HEK293 (cell line): ENCODE measurements around the gene PRSS37.

Experiments used
- CTCF ChIA-PET: fragments of 350-600 bp; formaldehyde crosslinking; extraction: SDS; loops from one replicate; lab custom pipeline; 2021; ENCODE audit warnings: antibody characterized with exemption; lab: Yijun Ruan, JAX
- POLR2A ChIA-PET: fragments of 300-600 bp; formaldehyde crosslinking; extraction: SDS; loops from one replicate; lab custom pipeline; 2020; ENCODE audit warnings: antibody characterized with exemption, inconsistent platforms; lab: Yijun Ruan, JAX
- H3K27ac ChIP-seq: fragments of 200-500 bp; sonication (Bioruptor generic); 2 replicates; pipeline ENCODE4 v1.5.1; 2014; ENCODE audit warnings: low read depth, low read length, control low read depth, inconsistent platforms; ENCODE audit errors: extremely low read depth
- H3K36me3 ChIP-seq, 2 experiments: fragments of 200-500 bp in 1 of 2; sonication (Bioruptor generic) in 1 of 2; 1 replicate in 1 of 2; 2 replicates in 1 of 2; pipeline ENCODE4 v1.5.1; 2014 to 2017; ENCODE audit warnings: inconsistent platforms in 2 of 2, low read length in 2 of 2; ENCODE audit not compliant: control insufficient read depth in 2 of 2, insufficient read depth in 1 of 2
- H3K4me1 ChIP-seq: fragments of 200-500 bp; sonication (Bioruptor generic); 2 replicates; pipeline ENCODE4 v1.5.1; 2014; ENCODE audit warnings: mild to moderate bottlenecking, low read length, inconsistent platforms; ENCODE audit not compliant: control insufficient read depth, insufficient read depth
- H3K4me3 ChIP-seq: 2 replicates; pipeline ENCODE4 v1.5.1; 2011; ENCODE audit warnings: low read depth, mild to moderate bottlenecking, control low read depth, low read length, moderate library complexity
- H3K9me3 ChIP-seq: fragments of 200-500 bp; sonication (Bioruptor generic); 2 replicates; pipeline ENCODE4 v1.5.1; 2014; ENCODE audit warnings: low read depth, low read length, inconsistent platforms; ENCODE audit not compliant: control insufficient read depth, insufficient read depth
- ATF2 ChIP-seq: fragments of 450-650 bp; formaldehyde crosslinking; IDR thresholded peaks from 2 replicates; pipeline ENCODE4 v1.5.1; 2016; ENCODE audit warnings: missing biosample characterization, missing genetic modification characterization, low read depth
- GLI2 ChIP-seq: fragments of 450-650 bp; formaldehyde crosslinking; IDR thresholded peaks from 2 replicates; pipeline ENCODE4; 2017; ENCODE audit warnings: missing biosample characterization, missing genetic modification characterization, low read depth, borderline replicate concordance
- HIC1 ChIP-seq: fragments of 450-650 bp; formaldehyde crosslinking; IDR thresholded peaks from 2 replicates; pipeline ENCODE4 v1.5.1; 2016; ENCODE audit warnings: missing biosample characterization, missing genetic modification characterization
- IKZF3 ChIP-seq: fragments of 450-650 bp; IDR thresholded peaks from 2 replicates; pipeline ENCODE4 v1.5.0; 2018; ENCODE audit warnings: missing biosample characterization, mild to moderate bottlenecking, missing genetic modification characterization, moderate library complexity
- KLF1 ChIP-seq: fragments of 450-650 bp; formaldehyde crosslinking; IDR thresholded peaks from 2 replicates; pipeline ENCODE4 v1.5.1; 2016; ENCODE audit warnings: missing biosample characterization, missing genetic modification characterization
- KLF16 ChIP-seq: fragments of 450-650 bp; formaldehyde crosslinking; IDR thresholded peaks from 2 replicates; pipeline ENCODE4 v1.5.1; 2017; ENCODE audit warnings: missing biosample characterization, missing genetic modification characterization
- KLF7 ChIP-seq: fragments of 450-650 bp; formaldehyde crosslinking; IDR thresholded peaks from 2 replicates; pipeline ENCODE4 v1.5.1; 2016; ENCODE audit warnings: missing biosample characterization, missing genetic modification characterization, borderline replicate concordance
- ZBTB20 ChIP-seq: fragments of 450-650 bp; formaldehyde crosslinking; IDR thresholded peaks from 2 replicates; pipeline ENCODE4 v1.5.1; 2016; ENCODE audit warnings: missing biosample characterization, missing genetic modification characterization
- ZNF140 ChIP-seq: fragments of 450-650 bp; formaldehyde crosslinking; IDR thresholded peaks from 2 replicates; pipeline ENCODE4 v1.5.1; 2016; ENCODE audit warnings: missing biosample characterization, missing genetic modification characterization
- ZNF184 ChIP-seq: fragments of 450-650 bp; IDR thresholded peaks from 2 replicates; pipeline ENCODE4 v1.5.1; 2018; ENCODE audit warnings: missing biosample characterization, mild to moderate bottlenecking, missing genetic modification characterization
- ZNF2 ChIP-seq: fragments of 450-650 bp; formaldehyde crosslinking; IDR thresholded peaks from 2 replicates; pipeline ENCODE4 v1.5.1; 2016; ENCODE audit warnings: missing biosample characterization, missing genetic modification characterization
- ZNF354C ChIP-seq: fragments of 450-650 bp; formaldehyde crosslinking; IDR thresholded peaks from 2 replicates; pipeline ENCODE4 v1.5.1; 2016; ENCODE audit warnings: missing biosample characterization, missing genetic modification characterization, low read depth, borderline replicate concordance
- ZNF37A ChIP-seq: fragments of 450-650 bp; IDR thresholded peaks from 2 replicates; pipeline ENCODE4 v1.5.1; 2018; ENCODE audit warnings: missing biosample characterization, missing genetic modification characterization
- ZNF501 ChIP-seq: fragments of 450-650 bp; formaldehyde crosslinking; IDR thresholded peaks from 2 replicates; pipeline ENCODE4 v1.5.1; 2016; ENCODE audit warnings: missing biosample characterization, missing genetic modification characterization
- ZNF529 ChIP-seq: fragments of 450-650 bp; formaldehyde crosslinking; IDR thresholded peaks from 2 replicates; pipeline ENCODE4 v1.5.1; 2017; ENCODE audit warnings: missing genetic modification characterization, missing biosample characterization; ENCODE audit not compliant: insufficient replicate concordance
- ZNF549 ChIP-seq: fragments of 450-650 bp; IDR thresholded peaks from 2 replicates; pipeline ENCODE4 v1.5.1; 2018; ENCODE audit warnings: missing biosample characterization, missing genetic modification characterization, mild to moderate bottlenecking, inconsistent platforms, moderate library complexity
- ZNF785 ChIP-seq: fragments of 450-650 bp; formaldehyde crosslinking; IDR thresholded peaks from 2 replicates; pipeline ENCODE4 v1.5.1; 2016; ENCODE audit warnings: missing biosample characterization, missing genetic modification characterization
- ZNF830 ChIP-seq: fragments of 450-650 bp; IDR thresholded peaks from 2 replicates; pipeline ENCODE4 v1.5.0; 2018; ENCODE audit warnings: missing biosample characterization, missing genetic modification characterization, low read depth, mild to moderate bottlenecking, moderate library complexity
- ZSCAN16 ChIP-seq: fragments of 450-650 bp; formaldehyde crosslinking; IDR thresholded peaks from 2 replicates; pipeline ENCODE4 v1.5.1; 2016; ENCODE audit warnings: missing biosample characterization, missing genetic modification characterization
- ZXDB ChIP-seq: fragments of 450-650 bp; formaldehyde crosslinking; IDR thresholded peaks from 2 replicates; pipeline ENCODE4 v1.5.1; 2016; ENCODE audit warnings: missing biosample characterization, missing genetic modification characterization
- TF ChIP-seq, protein P1 (sequence below): IDR thresholded peaks from 2 replicates; pipeline ENCODE4 v1.6.1; 2011; ENCODE audit warnings: mild to moderate bottlenecking, low read depth, low read length, borderline replicate concordance
- TF ChIP-seq, protein P2 (sequence below): fragments of 450-650 bp; formaldehyde crosslinking; IDR thresholded peaks from 2 replicates; pipeline ENCODE4 v1.5.1; 2016; ENCODE audit warnings: missing biosample characterization, missing genetic modification characterization

PRSS37 gene, protein sequence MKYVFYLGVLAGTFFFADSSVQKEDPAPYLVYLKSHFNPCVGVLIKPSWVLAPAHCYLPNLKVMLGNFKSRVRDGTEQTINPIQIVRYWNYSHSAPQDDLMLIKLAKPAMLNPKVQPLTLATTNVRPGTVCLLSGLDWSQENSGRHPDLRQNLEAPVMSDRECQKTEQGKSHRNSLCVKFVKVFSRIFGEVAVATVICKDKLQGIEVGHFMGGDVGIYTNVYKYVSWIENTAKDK

DNA sequence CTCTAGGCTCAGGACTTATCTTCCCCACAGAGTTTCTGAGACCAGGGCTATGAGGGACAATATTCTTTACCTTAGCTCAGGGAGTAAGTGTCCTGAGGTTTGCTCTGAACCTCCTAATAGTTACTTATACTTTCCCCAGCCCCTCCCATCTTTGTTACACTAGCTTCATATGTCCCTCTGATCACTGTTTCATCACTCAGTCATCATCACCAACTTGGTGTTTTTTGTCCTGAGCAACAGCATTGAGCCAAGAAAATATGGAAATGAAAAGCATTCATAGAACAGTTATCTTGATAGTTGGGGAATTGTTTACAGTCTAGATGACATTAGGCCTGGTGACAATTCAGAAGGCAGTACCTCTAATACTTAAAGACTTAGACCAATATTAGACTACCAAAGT is at the start of gene PRSS37:
Gene PRSS37, minus strand, starts transcription at position 101 of the 400 bp plus-strand sequence. CDS start 436 bp downstream, outside the sequence.
- Histone ChIP-seq H3K9me3 (no peaks in the 10 kb centered on the region), H3K36me3 (no peaks in the 10 kb centered on the region), H3K27ac (no peak within 1 kb of the TSS), H3K4me3 (no peak within 1 kb of the TSS), H3K4me1 (no peaks in the 10 kb centered on the region)
- ChIA-PET CTCF (no interaction called here), POLR2A (no interaction called here)
- TF ChIP-seq ZNF140 (no peak), IKZF3 (tag by site-specific recombination) (no peak), ZSCAN16 (tag by site-specific recombination) (no peak), ZNF184 (tag by site-specific recombination) (no peak)

DNA sequence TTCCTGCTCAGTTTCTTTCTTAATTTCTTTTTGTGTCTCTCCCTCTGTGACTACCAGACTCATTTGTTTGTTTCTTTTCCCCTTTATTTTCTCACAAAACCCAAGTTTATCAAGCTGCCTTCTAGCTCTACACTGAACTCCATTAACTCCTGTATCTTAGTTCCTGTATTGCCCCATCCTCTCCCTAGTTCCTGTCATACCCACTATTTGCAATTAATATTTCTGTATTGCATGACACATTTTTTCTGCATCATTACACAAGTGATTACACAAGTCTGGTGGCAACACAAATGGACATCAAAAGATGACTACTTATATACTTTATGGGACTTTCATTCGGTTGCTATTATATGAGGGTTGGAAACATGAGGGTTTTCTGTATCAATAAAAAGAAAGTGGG is 48.0 kb upstream of the PRSS37 start:
- H3K27ac ChIP-seq, result no peak overlapping the region
- no peak for TF ChIP-seq ZNF2 (tag by site-specific recombination)
- no peak for TF ChIP-seq KLF7
- TF ChIP-seq ZXDB, result no peak
- TF ChIP-seq KLF16 (tag by site-specific recombination), result no peak
- TF ChIP-seq KLF1 (tag by site-specific recombination), result no peak
- TF ChIP-seq ZNF830 (tag by site-specific recombination), result no peak
- no peak for TF ChIP-seq ZNF37A (tag by site-specific recombination)
- no peak for TF ChIP-seq ZNF549 (tag by site-specific recombination)
- TF ChIP-seq ZBTB20 (tag by site-specific recombination), result no peak
- no peak for TF ChIP-seq ZNF501
- no peak for TF ChIP-seq GLI2 (tag by site-specific recombination)
- TF ChIP-seq ZNF354C (tag by site-specific recombination), result no peak
- TF ChIP-seq ZNF184 (tag by site-specific recombination), result no peak
- TF ChIP-seq, protein P1, sequence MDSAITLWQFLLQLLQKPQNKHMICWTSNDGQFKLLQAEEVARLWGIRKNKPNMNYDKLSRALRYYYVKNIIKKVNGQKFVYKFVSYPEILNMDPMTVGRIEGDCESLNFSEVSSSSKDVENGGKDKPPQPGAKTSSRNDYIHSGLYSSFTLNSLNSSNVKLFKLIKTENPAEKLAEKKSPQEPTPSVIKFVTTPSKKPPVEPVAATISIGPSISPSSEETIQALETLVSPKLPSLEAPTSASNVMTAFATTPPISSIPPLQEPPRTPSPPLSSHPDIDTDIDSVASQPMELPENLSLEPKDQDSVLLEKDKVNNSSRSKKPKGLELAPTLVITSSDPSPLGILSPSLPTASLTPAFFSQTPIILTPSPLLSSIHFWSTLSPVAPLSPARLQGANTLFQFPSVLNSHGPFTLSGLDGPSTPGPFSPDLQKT, result no peak
- no peak for TF ChIP-seq HIC1 (tag by site-specific recombination)
- TF ChIP-seq ZNF529 (tag by site-specific recombination), result no peak
- TF ChIP-seq ATF2 (tag by site-specific recombination), result no peak
- TF ChIP-seq ZNF785, result no peak
- TF ChIP-seq, protein P2, sequence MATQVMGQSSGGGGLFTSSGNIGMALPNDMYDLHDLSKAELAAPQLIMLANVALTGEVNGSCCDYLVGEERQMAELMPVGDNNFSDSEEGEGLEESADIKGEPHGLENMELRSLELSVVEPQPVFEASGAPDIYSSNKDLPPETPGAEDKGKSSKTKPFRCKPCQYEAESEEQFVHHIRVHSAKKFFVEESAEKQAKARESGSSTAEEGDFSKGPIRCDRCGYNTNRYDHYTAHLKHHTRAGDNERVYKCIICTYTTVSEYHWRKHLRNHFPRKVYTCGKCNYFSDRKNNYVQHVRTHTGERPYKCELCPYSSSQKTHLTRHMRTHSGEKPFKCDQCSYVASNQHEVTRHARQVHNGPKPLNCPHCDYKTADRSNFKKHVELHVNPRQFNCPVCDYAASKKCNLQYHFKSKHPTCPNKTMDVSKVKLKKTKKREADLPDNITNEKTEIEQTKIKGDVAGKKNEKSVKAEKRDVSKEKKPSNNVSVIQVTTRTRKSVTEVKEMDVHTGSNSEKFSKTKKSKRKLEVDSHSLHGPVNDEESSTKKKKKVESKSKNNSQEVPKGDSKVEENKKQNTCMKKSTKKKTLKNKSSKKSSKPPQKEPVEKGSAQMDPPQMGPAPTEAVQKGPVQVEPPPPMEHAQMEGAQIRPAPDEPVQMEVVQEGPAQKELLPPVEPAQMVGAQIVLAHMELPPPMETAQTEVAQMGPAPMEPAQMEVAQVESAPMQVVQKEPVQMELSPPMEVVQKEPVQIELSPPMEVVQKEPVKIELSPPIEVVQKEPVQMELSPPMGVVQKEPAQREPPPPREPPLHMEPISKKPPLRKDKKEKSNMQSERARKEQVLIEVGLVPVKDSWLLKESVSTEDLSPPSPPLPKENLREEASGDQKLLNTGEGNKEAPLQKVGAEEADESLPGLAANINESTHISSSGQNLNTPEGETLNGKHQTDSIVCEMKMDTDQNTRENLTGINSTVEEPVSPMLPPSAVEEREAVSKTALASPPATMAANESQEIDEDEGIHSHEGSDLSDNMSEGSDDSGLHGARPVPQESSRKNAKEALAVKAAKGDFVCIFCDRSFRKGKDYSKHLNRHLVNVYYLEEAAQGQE (tag by site-specific recombination), result no peak
- CTCF ChIA-PET, result no interaction called here
- POLR2A ChIA-PET, result no interaction called here
- H3K36me3 ChIP-seq, result no peaks in the 10 kb centered on the region
- no peak overlapping the region for H3K4me3 ChIP-seq
- no peaks in the 10 kb centered on the region for H3K4me1 ChIP-seq
- no peaks in the 10 kb centered on the region for H3K9me3 ChIP-seq
